ENCODE results near the gene PNKP.

Gene PNKP

DNA sequence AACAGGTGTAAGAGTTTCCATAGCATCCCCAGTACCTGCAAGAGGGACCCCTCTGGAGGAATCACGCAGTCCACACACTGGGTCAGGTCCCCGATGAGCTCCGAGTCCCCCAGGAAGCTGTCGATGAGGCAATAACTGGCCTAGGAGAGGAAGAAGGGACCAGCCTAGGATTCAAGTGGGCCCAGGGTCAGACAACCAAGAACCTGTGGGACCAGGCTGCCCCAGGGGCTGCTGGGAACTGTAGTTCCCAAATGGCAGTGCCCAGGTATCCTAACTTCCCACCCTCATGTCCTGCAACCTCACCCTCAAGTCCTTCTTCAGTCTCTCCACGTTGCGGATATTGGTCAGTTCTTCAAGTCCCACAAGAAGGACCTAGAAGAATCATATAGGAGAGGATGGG lies 56.0 kb downstream of the PNKP start:
- Histone ChIP-seq H3K4me3 (ENCODE audit: extremely low read depth, insufficient read depth, low read length, poor library complexity, severe bottlenecking) (no peak overlapping the region), H3K9me3 (ENCODE audit: control insufficient read depth, low read length) (no peaks in the 10 kb centered on the region), H3K27ac (ENCODE audit: low read depth, low read length, severe bottlenecking) (no peak overlapping the region), H3K4me1 (ENCODE audit: control insufficient read depth, insufficient read depth, low read length, poor library complexity, severe bottlenecking) (no peaks in the 10 kb centered on the region), H3K36me3 (ENCODE audit: control insufficient read depth, insufficient read depth, low read length) (peaks cover 15% of the 10 kb centered on the region)
- 100% methylated on average over 4 of the region's 6 CpGs for WGBS, 2 experiments (ENCODE audit: insufficient coverage in 2 of 2)
